Dendritic cell treated with granulocyte-macrophage colony-stimulating factor and Interleukin-4, amounts not matched to agents 40 ng/mL and 50 ng/mL, for 4 days (primary cell): ENCODE results near the gene C11orf54.

Experiments
- H3K27ac Mint-ChIP-seq: one replicate; pipeline ENCODE4 v1.8.0; 2022; ENCODE audit warnings: mild to moderate bottlenecking, mixed read lengths
- H3K27me3 Mint-ChIP-seq: one replicate; pipeline ENCODE4 v1.8.0; 2022; ENCODE audit warnings: mild to moderate bottlenecking, mixed read lengths
- H3K36me3 Mint-ChIP-seq: one replicate; pipeline ENCODE4 v1.8.0; 2022; ENCODE audit warnings: low read depth, mixed read lengths
- H3K4me1 Mint-ChIP-seq: one replicate; pipeline ENCODE4 v1.8.0; 2022; ENCODE audit warnings: low read depth, mixed read lengths
- H3K4me3 Mint-ChIP-seq: one replicate; pipeline ENCODE4 v1.8.0; 2022; ENCODE audit warnings: mild to moderate bottlenecking, moderate library complexity, mixed read lengths
- H3K9me3 Mint-ChIP-seq: one replicate; pipeline ENCODE4 v1.8.0; 2022; ENCODE audit warnings: mixed read lengths
- intact Hi-C: fragments of 100-400 bp; cut with micrococcal nuclease; formaldehyde crosslinking; loops from one replicate; pipeline ENCODE4 v1.15.0; 2022

C11orf54 gene

DNA sequence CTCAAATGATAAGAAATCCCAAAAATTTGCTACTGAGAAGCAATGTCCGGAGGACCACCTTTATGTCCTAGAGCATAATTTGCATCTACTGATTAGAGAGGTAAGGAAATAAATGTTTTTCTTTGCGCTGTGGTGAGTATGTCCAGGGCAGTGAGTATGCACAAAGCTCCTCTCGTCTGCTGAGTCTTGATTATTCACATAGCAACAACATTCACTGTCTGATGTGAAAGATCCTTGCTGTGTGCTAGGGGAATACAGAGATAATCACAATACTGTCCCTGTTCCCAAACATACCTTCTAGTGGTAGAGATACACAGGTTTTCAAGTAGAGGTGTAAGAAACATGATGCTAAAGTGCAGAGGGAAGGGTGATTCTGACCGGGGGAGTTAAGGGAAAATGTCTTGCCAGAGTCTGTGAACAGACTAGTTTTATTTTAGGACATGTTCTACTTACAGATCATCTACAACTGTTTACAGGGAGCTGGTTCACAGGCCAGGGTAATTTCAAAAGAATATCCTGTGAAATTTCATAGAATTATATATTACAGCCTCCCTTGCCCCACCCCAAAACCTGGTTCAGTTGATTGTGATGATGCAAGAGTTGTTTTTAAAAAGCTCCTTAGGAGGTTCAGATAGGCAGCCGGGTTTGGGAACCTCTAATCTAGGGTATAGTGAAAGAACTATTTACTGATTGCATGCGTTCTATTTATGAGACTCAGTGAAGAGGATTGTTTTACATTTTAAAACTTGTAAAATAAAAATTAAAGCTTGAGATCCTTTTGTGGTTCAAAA, 55.2 kb downstream of the C11orf54 start:
- peaks cover 98% of the 10 kb centered on the region for H3K36me3 Mint-ChIP-seq
- intact Hi-C loops, result loop anchor here (5.0 kb wide), 1 partner anchor 114 kb away; no protein-coding TSS in a partner anchor
- H3K4me1 Mint-ChIP-seq, result no peaks in the 10 kb centered on the region
- no peaks in the 10 kb centered on the region for H3K9me3 Mint-ChIP-seq
- H3K27ac Mint-ChIP-seq, result no peak overlapping the region
- no peak overlapping the region for H3K4me3 Mint-ChIP-seq
- H3K27me3 Mint-ChIP-seq, result no peaks in the 10 kb centered on the region

DNA sequence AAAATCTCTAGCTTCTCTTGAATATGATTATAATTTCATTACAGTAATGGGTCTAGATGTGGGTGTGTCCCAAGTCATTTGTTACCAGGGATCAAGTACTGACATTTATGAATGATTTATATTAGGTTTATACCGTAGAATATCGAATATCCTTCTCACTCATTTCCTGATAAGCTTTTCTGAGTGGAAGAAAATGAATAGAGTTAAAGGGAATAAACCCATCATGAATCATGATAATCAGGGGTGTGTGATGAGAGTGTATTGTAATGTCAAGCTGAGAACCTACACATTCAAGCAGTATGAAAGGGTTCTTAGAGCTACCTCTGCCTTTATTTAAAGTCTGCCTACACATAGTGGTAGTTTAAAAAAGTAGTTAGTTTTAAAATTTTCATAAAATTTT, 59.9 kb downstream of the C11orf54 start:
- H3K9me3 Mint-ChIP-seq, result no peaks in the 10 kb centered on the region
- peaks cover 94% of the 10 kb centered on the region for H3K36me3 Mint-ChIP-seq
- no peaks in the 10 kb centered on the region for H3K27me3 Mint-ChIP-seq
- no peak overlapping the region for H3K27ac Mint-ChIP-seq
- no peaks in the 10 kb centered on the region for H3K4me1 Mint-ChIP-seq
- H3K4me3 Mint-ChIP-seq, result no peak overlapping the region
- intact Hi-C loops, result no loop called here

DNA sequence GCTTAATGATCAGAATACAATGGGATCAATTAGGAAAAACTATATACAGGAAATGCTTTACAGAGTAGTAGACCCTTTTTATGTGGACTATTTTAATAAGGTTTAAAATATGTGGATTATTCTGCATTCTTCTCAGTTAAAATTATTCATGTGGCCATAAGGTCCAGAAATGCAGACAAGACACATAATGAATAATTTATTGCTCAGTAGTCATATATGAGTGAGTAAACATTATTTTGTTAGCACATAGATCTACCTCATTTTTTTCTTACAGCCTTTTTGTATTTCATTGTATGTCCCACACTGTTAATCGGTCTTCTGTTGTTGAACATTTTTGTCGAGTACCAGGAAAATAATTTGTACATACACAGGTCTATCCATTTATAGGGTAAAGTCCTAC, 63.4 kb downstream of the C11orf54 start:
- intact Hi-C loops, result no loop called here
- Mint-ChIP-seq H3K27me3 (no peaks in the 10 kb centered on the region), H3K4me1 (no peaks in the 10 kb centered on the region), H3K9me3 (no peaks in the 10 kb centered on the region), H3K4me3 (no peak overlapping the region), H3K27ac (no peak overlapping the region), H3K36me3 (peaks cover 93% of the 10 kb centered on the region)

DNA sequence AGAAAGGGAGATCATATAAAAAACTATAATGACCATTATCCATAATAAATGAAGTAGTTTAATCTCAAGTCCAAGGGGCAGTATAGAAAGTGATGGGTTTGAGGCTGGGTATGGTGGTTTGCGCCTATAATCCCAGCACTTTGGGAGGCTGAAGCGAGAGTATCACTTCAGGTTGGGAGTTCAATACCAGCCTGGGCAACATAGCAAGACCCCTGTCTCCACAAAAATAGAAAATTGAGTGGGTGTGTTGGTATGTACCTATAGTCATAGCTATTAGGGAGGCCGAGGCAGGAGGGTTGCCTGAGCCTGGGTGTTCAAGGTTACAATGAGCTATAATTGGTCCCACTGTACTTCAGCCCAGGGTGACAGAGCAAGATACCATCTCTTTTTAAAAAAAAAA, 66.5 kb downstream of the C11orf54 start:
- no peaks in the 10 kb centered on the region for H3K27me3 Mint-ChIP-seq
- H3K36me3 Mint-ChIP-seq, result peaks cover 93% of the 10 kb centered on the region
- no peaks in the 10 kb centered on the region for H3K9me3 Mint-ChIP-seq
- no peaks in the 10 kb centered on the region for H3K4me1 Mint-ChIP-seq
- no peak overlapping the region for H3K27ac Mint-ChIP-seq
- H3K4me3 Mint-ChIP-seq, result no peak overlapping the region
- intact Hi-C loops, result no loop called here

DNA sequence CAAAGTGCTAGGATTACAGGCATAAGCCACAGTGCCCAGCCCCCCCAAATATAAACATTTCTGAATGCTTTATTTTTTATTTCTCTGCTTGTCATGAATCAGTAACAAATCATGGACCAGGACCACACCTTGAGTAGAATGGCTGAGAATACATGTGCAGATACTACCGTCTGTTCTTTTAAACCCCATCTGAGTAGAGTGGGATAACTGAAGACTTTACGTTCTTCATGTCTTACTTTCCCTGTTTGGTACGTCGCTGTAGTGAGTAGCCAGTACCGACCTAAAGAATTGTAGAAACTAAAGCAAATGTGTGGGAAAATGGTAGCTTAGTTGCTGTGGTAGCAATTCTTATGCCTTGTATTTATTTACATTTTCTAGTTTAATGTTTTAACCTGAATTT, 72.5 kb downstream of the C11orf54 start:
- no peak overlapping the region for H3K27ac Mint-ChIP-seq
- no peak overlapping the region for H3K4me3 Mint-ChIP-seq

More for the DNA sequence above, 72.5 kb downstream of the C11orf54 start:
- intact Hi-C loops, result no loop called here
- no peaks in the 10 kb centered on the region for H3K27me3 Mint-ChIP-seq
- no peaks in the 10 kb centered on the region for H3K9me3 Mint-ChIP-seq
- H3K36me3 Mint-ChIP-seq, result peaks cover 66% of the 10 kb centered on the region
- H3K4me1 Mint-ChIP-seq, result no peaks in the 10 kb centered on the region
